Measurements from ENCODE around the gene SLC25A1. TPM values are rescaled to one million over a fixed set of nuclear protein-coding genes. Genes with fewer than 3 reads are reported as not detected.
A peak's percentile ranks its signal among the peaks of the same experiment; 100 is the strongest.

The SLC25A1 gene
- polyA plus RNA-seq, 2 of the 4 experiments (the other 2 are of a cell fraction) = 11.4 to 60.1 TPM

GRCh38 chr22:19194766-19195536, 16.4 kb upstream of the SLC25A1 start:
- TF ChIP-seq HOXB5 (CRISPR knock-in tag; IDR thresholded peaks at IDR 0.05) (no peak), HOXB13 (CRISPR knock-in tag; IDR thresholded peaks at IDR 0.05; ENCODE audit: low read depth) (no peak), NPAS2 (CRISPR knock-in tag; IDR thresholded peaks at IDR 0.05; ENCODE audit: borderline replicate concordance) (no peak), POLR2A (IDR thresholded peaks at IDR 0.05; ENCODE audit: low read length) (no peak)
- no peak overlapping the region for H3K27ac ChIP-seq
- ATAC-seq (no peak), FAIRE-seq (no peak), DNase-seq (ENCODE audit: low read depth in 1 of 2, low spot score in 1 of 2) (no peak)
- H3K9me3 ChIP-seq = no peaks in the 10 kb centered on the region
- no peak overlapping the region for H3K4me3 ChIP-seq
- no peaks in the 10 kb centered on the region for H3K4me1 ChIP-seq
- no peak overlapping the region for H3K4me2 ChIP-seq
- 85% methylated on average over 11 of the region's 16 CpGs for WGBS (ENCODE audit: missing lambda C conversion rate)
- POLR2A ChIA-PET = no interaction called here
- CTCF ChIA-PET = interaction anchor here (1.6 to 4.3 kb wide), 2 partner anchors 16 kb away, joined by 4 to 24 read pairs; partner anchors contain the start of gene SLC25A1

GRCh38 chr22:19193879-19194278, 15.3 kb upstream of the SLC25A1 start:
- TF ChIP-seq CHD2 (IDR thresholded peaks at IDR 0.05; ENCODE audit: low read length, partially characterized antibody) (no peak), MAFK (IDR thresholded peaks at IDR 0.05; ENCODE audit: partially characterized antibody) (peak; percentile 45), FOSL2 (IDR thresholded peaks at IDR 0.05) (no peak), FOSL2 (CRISPR knock-in tag; IDR thresholded peaks at IDR 0.05) (no peak), RCOR1 (IDR thresholded peaks at IDR 0.05; ENCODE audit: low read depth, low read length) (no peak)
- no peak for FAIRE-seq
- Histone ChIP-seq H3K9me3 (no peaks in the 10 kb centered on the region), H3K4me1 (no peaks in the 10 kb centered on the region), H3K4me3 (no peak overlapping the region), H3K27ac (no peak overlapping the region), H3K4me2 (no peak overlapping the region)
- CTCF ChIA-PET = interaction anchor here (4.3 kb wide), 1 partner anchor 15 kb away, joined by 24 read pairs; the partner anchor contains the start of gene SLC25A1
- DNase-seq (ENCODE audit: low read depth in 1 of 2, low spot score in 1 of 2) = no peak
- WGBS (ENCODE audit: missing lambda C conversion rate) = 90% methylated on average over 6 of the region's 6 CpGs
- ATAC-seq = no peak
- POLR2A ChIA-PET = no interaction called here

DNA sequence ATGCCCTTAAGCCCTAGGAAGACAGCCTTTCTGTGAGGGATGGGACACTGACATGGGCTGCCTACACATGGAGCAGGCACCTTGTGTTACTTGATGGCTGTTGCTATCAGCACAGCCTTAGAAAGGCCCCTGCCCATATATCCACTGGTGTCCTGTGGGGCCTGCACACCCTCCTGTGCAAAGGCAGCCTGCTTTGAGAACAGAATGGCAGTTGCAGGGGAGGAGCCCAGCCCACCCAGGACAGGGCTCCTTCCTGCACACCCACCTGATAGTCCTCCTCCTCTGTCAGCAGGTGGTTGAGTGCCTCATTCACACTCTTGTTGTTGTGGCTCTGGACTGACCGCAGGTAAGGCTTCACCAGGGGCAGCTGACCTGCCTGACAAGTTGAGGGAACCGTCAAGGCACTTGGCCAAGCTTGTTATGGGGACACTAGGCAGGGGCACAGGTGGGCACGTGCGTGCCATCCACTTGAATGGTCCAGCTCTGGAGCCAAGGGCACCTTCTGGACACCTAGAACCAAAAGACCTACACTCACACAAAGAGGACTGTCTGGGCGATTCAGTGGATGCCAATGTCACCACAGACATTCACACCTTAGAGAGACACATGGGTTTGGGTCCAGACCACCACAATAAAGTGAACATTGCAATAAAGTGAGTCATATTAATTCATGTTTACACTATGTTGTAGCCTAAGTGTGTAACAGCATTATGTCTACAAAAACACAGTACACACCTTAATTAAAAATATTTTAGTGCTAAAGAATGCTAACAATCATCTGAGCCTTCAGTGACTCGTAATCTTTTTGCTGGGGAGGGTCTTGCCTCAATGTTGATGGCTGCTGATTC, 9.4 kb upstream of the SLC25A1 start:
- CTCF ChIA-PET = interaction anchor here (2.0 kb wide), 1 partner anchor 442 kb away, joined by 5 read pairs; no protein-coding TSS in a partner anchor
- Histone ChIP-seq H3K4me3 (no peak overlapping the region), H3K4me1 (no peaks in the 10 kb centered on the region), H3K4me2 (no peak overlapping the region), H3K27ac (no peak overlapping the region), H3K9me3 (no peaks in the 10 kb centered on the region)
- 78% methylated on average over 4 of the region's 6 CpGs for WGBS (ENCODE audit: missing lambda C conversion rate)
- FAIRE-seq (no peak), ATAC-seq (no peak), DNase-seq (ENCODE audit: low read depth in 1 of 2, low spot score in 1 of 2) (no peak)
- POLR2A ChIA-PET = no interaction called here
- no peak for TF ChIP-seq KDM1A (IDR thresholded peaks at IDR 0.05; ENCODE audit: low read depth)
- TF ChIP-seq TP53 (CRISPR knock-in tag; IDR thresholded peaks at IDR 0.05) = no peak
- TF ChIP-seq HOXA7 (CRISPR knock-in tag; IDR thresholded peaks at IDR 0.05) = no peak
- TF ChIP-seq, protein P1, sequence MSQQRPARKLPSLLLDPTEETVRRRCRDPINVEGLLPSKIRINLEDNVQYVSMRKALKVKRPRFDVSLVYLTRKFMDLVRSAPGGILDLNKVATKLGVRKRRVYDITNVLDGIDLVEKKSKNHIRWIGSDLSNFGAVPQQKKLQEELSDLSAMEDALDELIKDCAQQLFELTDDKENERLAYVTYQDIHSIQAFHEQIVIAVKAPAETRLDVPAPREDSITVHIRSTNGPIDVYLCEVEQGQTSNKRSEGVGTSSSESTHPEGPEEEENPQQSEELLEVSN (IDR thresholded peaks at IDR 0.05; ENCODE audit: borderline replicate concordance, low read depth) = no peak
- TF ChIP-seq NPAS2 (CRISPR knock-in tag; IDR thresholded peaks at IDR 0.05; ENCODE audit: borderline replicate concordance) = no peak

DNA sequence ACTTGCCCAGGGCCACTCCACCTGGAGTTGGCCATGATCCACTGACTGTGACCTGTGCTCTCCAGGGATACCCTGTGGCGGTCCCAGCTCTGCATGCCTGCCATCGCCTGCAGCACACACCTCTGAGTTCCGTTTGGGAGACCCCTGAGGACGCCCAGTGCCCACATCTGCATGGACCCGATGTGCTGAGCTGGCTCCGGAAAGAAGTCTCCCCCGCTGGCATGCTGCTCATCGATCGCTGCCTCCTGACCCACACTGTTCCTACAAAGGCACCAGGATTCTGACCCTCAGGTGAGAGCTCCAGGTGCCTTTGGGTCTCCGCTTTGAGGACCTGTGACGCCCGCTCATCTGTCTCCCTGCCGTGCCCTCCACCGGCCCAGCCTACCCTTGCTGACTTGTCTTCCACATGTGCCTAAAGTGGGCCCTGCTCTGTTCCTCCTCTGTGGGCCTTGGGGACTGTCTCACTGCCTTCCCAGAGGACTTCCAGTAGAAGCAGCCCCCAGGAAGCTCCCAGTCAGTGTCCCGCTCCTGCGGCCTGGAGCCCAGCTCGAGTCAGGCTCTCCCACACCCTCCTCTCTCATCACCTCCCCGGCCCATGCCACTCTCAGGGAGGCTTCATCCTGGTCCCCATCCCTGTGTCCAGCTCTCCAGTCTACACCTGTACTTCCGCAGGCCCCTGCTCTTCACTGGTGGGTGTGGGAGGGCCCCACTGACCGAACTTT, 5.9 kb upstream of the SLC25A1 start:
- DNase-seq (ENCODE audit: low read depth in 1 of 2, low spot score in 1 of 2) (no peak), FAIRE-seq (no peak), ATAC-seq (no peak)
- ChIA-PET CTCF (interaction anchor here (1.5 to 2.9 kb wide), 3 partner anchors 8 to 18 kb away, joined by 3 to 7 read pairs (median 5); no protein-coding TSS in a partner anchor), POLR2A (no interaction called here)
- 89% methylated on average over 13 of the region's 20 CpGs for WGBS (ENCODE audit: missing lambda C conversion rate)
- Histone ChIP-seq H3K9me3 (no peaks in the 10 kb centered on the region), H3K4me3 (no peak overlapping the region), H3K27ac (no peak overlapping the region), H3K4me1 (no peaks in the 10 kb centered on the region; the same call in 2 of the 3 replicates), H3K4me2 (no peak overlapping the region)
- TF ChIP-seq, protein P2, sequence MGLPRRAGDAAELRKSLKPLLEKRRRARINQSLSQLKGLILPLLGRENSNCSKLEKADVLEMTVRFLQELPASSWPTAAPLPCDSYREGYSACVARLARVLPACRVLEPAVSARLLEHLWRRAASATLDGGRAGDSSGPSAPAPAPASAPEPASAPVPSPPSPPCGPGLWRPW (IDR thresholded peaks at IDR 0.05) = no peak
- TF ChIP-seq HEYL (CRISPR knock-in tag; IDR thresholded peaks at IDR 0.05) (no peak), NFE2L2 (conservative IDR thresholded peaks at IDR 0.05; ENCODE audit: low read length) (no peak), EHF (CRISPR knock-in tag; IDR thresholded peaks at IDR 0.05) (no peak), PHF8 (IDR thresholded peaks at IDR 0.05; ENCODE audit: borderline replicate concordance, low read depth) (no peak), CHD4 (IDR thresholded peaks at IDR 0.05; ENCODE audit: borderline replicate concordance) (no peak), RAD21 (conservative IDR thresholded peaks at IDR 0.05 in 1 of 2, IDR thresholded peaks at IDR 0.05 in 1 of 2) (no peak), FOSL2 (IDR thresholded peaks at IDR 0.05) (no peak), FOSL2 (CRISPR knock-in tag; IDR thresholded peaks at IDR 0.05) (no peak), ESRRA (IDR thresholded peaks at IDR 0.05; ENCODE audit: borderline replicate concordance, low read length) (no peak), PBX3 (IDR thresholded peaks at IDR 0.05) (no peak)
- TF ChIP-seq, protein P3, sequence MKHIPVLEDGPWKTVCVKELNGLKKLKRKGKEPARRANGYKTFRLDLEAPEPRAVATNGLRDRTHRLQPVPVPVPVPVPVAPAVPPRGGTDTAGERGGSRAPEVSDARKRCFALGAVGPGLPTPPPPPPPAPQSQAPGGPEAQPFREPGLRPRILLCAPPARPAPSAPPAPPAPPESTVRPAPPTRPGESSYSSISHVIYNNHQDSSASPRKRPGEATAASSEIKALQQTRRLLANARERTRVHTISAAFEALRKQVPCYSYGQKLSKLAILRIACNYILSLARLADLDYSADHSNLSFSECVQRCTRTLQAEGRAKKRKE (CRISPR knock-in tag; IDR thresholded peaks at IDR 0.05; ENCODE audit: low read depth) = no peak
- TF ChIP-seq, protein P4, sequence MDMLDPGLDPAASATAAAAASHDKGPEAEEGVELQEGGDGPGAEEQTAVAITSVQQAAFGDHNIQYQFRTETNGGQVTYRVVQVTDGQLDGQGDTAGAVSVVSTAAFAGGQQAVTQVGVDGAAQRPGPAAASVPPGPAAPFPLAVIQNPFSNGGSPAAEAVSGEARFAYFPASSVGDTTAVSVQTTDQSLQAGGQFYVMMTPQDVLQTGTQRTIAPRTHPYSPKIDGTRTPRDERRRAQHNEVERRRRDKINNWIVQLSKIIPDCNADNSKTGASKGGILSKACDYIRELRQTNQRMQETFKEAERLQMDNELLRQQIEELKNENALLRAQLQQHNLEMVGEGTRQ (IDR thresholded peaks at IDR 0.05) = no peak

Measured in A549 (cell line).